NCI-H1694 (cell line): ENCODE results near the gene MTHFD1L.

Source experiments
- DNase-seq: peaks from one replicate; lab custom pipeline; 2025; lab: John Stamatoyannopoulos, UW

Gene MTHFD1L

DNA sequence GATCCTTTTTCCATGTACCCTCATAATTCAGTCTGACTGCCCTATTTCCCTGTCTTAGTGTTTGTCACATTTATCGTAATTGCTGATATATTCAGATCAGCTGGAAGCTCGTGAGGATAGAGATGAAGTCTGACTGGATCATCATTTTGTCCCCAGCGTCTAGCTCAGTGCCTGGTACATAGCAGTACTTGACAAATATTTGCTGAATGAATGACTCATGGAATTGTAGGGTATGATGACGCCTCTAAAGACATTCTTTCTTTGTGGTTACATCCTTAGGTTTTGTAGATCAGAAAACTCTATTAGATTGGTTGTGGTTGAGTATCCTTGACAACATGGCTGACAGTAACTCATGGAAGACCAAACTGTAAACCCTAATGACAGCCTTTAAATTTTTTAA is 68.9 kb downstream of the MTHFD1L start:
- no peak for DNase-seq

DNA sequence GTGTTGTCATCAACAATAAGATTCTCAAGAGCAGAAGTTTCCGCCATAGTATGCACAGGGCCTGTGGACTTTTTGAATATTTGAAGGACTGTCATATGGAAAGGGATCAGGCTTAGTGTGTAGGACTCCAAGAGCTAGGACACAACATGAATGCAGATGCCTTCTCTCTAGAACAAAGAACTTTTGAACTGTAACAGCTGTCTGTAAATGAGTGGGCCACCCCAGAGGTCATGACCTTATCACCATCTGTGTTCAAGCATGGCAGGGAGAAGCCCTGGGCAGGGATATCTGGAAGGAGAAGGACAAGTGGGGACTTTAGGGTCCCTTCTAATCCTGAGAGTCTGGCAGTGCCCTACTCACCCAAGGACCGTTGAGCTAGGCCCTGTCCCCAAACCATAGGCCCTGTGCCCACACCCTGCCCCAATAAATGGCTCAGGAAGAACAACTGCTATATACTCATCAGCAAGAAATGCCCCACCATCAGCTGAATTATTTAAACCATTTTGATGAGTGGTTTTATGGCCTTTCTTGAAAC is 70.6 kb downstream of the MTHFD1L start:
- no peak for DNase-seq

DNA sequence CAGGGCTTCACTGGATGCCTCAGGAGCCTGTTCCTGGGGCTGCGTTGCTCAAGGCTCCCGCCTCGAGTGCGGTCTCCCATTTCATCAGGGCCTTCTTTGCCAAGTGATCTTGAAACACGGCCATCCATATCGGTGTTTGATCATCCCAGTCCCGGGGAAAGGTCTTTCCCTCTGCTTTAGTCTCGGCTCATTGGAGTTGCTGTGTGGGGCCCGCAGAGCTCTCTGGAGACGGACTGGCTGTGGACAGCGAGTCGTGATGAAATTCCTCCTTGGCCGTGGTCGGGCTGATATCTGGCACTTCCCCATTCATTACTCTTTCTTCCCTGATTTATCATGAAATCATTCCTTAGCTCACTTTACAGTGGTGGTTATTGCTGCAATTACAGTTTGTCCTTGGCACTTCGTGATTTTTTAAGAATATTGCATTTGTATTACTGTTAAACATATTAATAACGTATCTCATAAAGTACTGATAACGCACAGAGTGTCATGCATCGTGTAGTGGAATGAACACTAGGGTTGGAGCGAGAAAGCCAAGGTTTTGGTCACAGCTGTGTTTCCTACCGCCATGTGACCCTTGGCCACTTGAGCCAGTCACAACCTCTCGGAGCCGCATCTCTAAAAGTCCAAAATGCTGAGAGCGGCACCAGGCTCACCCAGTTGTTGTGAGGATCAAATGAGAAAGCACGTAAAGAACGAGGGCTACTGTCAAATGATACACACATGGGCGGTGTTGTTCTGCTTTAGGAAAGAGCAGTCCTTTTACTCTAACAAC is 71.8 kb downstream of the MTHFD1L start:
- no peak for DNase-seq

DNA sequence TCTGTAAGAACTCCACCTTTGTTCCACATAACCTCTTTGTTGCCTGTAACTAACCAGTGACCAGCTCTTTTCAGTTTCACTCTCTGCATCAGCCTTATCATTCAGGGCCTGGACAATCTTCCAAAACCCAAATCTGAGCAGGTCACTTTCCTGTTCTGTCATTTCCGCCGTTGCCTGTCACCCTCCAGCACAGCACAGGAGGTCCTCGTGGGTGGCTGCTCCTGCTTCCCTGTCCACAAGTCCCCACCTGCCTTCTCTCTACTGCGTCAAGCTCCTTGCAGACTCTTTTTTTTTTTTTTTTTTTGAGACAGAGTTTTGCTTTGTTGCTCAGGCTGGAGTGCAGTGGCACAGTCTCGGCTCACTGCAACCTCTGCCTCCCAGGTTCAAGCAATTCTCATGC is 73.9 kb downstream of the MTHFD1L start:
- DNase-seq: no peak

DNA sequence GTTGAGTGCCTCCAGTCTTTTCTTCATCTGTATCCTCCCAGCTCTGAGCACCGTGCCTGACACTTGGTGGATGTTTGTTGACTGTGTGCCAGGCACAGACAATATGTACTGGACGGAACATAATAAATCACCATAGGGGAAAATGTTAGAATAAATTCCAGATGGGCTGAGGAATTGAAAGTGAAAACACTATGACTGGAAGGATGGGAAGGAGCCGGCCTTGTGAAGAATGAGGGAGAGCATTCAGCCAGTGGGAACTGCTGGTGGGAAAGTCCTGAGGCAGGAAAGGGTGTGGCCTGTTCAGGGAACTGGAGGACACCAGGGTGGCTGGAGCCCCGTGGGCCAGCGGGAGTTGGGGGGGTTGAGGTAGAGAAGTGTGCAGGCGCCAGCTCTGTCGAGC is 75.4 kb downstream of the MTHFD1L start:
- DNase-seq: no peak

DNA sequence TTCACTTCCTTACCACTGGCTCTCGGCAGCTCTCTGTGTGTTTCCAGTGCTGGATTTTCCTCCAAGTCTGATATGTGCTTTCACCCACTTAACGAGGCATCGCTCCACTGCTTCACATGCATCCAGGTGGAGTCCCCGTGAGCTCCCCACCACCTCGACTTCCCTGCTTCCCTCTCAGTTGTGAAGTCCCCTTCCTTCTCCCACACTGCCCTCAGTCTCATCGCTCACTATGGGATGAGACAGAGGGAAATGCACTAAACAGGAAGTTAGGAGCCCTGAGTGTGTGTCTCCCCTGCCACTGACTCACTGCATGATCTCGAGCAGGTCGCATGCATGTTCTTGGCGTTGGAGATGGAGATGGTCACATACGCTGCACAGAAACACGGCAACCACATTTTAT is 84.0 kb downstream of the MTHFD1L start:
- DNase-seq: no peak

DNA sequence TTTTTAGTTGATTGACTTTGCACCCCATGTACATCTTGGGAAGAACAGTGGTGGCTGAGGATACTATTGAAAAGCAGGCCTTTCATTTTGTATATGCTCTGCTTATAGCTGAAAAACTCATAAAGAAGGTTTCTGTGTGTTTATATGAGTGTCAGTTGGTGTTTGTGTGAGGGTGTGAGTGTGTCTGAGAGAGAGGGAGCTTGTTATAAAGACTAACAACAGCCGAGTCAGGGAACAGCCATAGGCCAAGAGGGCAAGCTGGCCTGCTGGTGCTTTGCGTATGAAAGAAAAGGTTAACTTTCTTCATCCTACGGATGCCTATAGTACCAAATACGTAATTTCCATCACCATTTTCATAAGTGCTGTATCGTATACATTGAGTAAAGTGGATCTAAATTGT is 88.3 kb downstream of the MTHFD1L start:
- DNase-seq: no peak

DNA sequence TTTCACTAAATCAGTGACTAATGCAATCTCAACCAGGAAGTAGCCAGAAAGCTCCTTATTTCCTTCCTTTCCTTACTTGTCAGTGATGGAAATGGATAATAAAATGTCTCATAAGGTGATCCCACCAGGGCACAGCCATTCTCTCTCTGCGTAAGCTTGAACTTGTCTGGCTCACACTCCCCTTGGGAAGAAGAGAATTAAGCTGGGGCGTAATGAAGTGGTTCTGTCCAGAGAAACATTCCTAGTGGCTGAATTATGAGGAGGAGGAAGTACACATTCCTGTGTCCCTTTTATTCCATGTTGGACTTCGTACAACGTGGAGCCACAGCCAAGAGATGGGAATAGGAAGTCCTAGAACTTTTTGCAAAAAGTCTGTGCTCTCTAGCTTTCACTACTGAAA is 93.7 kb downstream of the MTHFD1L start:
- no peak for DNase-seq

DNA sequence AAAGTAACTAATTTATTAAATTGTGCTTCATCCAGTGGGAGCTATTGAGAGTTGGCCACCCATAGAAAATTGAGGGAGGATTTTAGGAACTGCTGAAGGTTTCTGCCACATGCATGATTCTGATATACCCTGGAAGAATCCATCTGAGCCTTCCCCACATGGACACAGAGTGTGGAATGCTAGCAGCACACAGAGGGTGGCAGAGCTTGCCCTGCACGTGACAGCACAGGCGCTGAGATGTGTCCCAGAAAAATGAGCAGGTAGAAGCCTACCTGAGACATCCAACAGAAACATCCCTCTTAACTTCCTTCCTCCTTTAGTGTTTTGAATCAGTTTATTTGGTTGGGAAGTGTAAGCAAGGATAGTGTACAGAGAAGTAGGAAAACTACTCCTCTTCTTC is 96.9 kb downstream of the MTHFD1L start:
- DNase-seq: no peak

DNA sequence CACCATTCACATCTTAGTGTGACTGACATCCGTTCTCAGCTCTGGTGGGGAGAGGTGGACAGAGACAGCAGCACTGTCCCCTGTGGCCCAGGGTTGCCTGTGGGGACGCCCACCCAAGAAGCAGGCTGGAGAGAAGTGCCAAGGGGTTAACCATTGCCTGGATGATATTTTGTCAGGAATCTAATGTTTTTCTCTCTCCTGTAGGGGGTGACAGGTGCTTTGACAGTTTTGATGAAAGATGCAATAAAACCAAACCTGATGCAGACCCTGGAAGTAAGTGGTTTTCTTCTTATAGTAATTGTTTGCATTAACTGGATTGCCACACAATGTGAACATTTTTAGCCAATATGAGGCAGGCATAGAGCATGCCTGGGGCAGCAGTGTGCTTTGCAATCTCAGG is 99.3 kb downstream of the MTHFD1L start:
- DNase-seq: no peak

DNA sequence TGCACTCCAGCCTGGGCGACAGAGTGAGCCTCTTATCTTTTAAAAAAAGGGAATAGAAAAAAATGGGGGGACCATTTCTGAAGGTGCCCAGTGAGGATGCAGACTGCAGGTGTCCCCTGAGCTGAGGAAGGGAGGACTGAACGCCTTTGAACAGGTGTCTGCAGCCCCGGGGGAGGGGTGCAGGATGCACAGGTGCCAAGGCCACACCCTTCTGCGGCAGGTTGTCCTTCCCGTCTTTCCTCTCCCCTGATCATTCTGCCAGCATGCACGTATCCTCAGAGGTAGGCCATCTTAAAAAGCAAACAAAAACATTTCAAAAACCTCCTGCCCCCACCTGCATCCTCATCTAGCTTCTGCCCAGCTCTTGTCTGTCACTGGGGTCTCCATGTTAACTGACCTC is 101.3 kb downstream of the MTHFD1L start:
- DNase-seq: no peak

DNA sequence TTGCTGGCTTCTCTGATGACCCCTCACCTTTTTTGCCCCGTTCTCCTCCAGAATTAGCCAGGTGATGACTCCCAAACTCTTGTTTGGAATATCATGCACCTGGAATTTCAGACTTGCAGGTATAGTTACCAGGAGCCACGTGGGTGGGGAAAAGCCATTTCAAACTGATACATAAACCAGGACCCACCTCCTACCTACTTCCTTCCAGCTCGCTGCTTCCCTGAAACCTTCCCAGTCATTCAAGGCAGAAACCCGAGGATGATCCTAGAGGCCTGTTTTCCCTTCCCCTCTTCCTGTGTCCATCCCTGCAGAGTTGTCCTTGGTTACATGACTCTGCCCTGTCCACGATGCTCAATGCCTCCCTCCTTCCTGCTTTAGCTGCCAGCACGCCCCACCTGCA is 101.9 kb downstream of the MTHFD1L start:
- no peak for DNase-seq

DNA sequence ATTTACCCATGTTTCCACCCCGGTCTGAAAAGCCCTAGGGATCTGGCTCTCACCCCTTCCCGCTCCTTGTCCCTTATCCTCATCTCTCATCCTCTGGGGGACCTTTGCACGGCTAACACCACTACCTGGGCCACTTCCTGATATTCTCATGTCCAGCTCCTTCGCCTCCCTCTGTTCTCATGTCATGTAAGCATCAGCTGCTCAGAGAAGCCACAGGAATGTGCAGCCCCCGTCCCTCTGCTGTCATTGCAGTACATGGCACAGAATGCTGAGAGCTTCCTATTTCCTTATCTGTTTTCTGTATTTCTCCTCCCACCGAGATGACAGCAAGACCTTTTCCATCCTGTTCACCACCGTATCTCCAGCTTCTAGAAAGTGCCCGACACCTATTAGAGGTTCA is 102.4 kb downstream of the MTHFD1L start:
- no peak for DNase-seq

DNA sequence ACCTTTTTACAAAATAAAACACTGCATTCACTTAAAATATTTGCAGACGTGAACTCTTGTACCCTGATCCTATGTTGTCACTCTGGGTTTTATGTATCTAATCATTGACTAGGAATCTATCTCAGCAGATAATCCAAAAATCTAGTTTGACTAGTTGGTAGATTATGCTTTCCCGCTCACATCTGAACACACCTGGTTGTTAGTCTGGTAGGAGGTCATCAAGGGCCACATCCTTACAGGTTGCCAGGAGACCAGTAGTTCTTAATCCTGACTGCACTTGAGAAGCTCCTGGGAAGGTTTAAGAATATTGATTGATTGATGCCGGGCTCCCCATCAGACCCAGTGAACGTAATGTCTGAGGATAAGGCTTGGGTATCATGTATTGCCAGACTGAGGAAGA is 104.4 kb downstream of the MTHFD1L start:
- DNase-seq: no peak

DNA sequence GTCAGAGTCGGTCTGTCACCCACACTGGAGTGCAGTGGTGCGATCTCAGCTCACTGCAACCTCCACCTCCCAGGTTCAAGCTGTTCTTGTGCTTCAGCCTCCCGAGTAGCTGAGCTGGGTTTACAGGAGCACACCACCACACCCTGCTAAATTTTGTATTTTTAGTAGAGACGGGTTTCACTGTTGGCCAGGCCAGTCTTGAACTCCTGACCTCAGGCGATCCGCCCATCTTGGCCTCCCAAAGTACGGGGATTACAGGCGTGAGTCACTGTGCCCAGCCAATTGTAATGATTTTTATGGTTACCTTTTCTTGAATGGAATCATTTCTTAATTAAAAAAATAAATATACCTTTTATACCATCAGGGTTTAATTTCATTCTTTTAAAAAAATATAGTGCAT is 105.7 kb downstream of the MTHFD1L start:
- no peak for DNase-seq

DNA sequence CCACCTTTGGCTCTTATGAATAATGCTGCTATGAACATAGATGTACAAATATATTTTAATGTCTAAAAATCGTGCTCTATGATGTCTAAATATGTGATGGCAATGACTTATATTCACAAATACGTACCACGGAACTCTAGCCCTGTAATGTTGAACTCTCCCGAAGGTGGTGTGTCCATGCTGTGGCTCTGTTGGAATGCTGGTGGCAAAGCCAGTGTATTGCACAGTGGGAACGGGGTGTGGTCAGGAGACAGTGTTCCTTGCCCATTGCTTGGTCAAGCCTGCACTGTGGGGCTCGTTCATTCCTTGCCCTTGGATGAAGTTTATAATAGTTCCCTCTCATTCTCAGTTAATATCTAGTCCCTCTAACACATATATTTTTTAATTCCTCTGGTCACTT is 109.6 kb downstream of the MTHFD1L start:
- no peak for DNase-seq

DNA sequence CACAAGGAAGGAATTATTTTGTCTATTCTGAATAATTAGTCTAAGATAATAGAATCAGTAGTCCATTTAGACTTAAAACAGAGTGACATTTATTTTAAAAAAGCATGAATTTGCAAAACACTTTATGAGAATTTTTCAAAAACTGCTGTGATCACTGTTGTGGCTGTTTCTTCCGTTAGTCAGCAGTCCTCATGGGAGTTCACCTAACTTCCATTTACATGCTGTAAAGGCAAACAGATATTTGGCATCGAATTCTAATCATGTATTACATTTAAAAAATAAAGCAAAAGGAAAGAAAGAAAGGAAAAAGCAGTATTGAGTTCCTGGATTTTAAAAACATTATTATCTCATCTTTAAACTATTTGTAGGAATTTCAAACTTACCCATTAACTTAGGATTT is 111.8 kb downstream of the MTHFD1L start:
- DNase-seq: no peak

DNA sequence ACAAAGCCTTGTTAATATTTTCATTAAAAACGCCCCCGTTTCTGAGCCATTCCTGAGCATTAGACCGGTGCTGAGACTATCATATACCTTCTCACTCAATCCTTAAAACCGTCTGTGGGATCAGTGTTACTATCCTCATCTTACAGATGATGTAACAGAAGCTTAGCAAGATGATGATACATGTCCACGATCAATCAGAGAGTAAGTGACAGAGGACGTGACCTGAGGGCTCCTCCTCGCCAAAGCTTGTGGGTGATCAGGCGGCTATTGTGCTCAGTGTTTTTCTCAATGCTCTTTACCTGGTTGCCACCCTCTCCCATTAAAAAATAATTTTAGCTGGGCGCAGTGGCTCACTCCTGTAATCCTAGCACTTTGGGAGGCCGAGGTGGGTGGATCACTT is 113.1 kb downstream of the MTHFD1L start:
- DNase-seq: no peak

DNA sequence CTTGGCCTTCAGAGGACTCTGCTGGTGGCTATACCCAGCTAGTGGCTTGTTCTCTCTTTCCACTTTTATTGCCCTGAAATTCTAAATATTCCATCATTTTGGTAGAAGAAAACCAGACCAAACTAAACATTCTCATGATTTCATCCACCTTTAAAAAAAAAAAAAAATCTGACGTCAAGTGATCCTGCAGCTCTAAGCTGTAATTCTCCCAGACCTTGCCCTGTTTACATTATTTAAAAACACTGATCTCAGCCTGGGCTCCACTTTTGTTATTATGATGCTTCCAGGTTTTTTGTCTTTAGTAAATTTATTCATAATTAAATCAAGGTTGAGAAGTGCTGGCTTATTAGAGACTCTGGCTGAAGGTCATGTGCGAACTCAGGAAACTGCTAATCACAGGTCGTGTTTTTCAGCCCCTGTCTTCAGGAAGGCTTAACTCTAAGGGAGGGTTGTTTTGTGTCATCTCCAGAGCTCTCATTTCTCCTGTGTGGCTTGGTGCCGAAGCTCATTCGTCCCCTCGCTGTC is 114.4 kb downstream of the MTHFD1L start:
- no peak for DNase-seq

DNA sequence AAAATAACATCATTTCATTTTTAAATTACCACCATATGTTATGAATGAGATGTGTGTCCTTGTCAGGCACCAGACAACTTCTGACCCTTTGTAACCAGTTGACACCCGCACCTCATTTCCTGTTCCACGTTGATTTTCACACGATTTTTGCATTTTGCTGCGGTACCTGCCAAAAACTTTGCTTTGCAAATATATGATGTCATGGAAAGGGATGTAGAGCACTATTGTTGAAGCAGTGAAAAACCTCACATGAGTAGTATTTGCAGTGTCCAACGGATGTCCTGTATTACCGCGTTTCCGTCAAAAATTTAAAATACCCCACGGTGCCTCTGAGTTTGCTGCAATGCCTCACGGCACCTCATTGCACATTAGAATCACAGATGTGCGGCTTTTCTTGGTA is 115.6 kb downstream of the MTHFD1L start:
- no peak for DNase-seq

DNA sequence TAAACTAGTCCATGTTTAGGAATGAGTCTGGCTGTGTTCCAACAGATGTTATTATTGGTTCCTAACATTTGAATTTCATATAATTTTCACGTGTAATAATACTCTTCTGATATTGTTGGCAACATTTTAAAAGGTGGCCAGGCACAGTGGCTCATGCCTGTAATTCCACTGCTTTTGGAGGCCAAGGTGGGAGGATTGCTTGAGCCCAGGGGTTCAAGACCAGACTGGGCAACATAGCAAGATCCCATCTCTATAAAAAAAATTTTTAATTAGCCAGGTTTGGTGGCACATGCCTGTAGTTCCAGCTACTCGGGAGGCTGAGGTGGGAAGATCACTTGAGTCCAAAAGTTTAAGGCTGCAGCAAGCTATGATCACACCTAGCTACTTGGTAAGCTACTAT is 116.2 kb downstream of the MTHFD1L start:
- DNase-seq: no peak

DNA sequence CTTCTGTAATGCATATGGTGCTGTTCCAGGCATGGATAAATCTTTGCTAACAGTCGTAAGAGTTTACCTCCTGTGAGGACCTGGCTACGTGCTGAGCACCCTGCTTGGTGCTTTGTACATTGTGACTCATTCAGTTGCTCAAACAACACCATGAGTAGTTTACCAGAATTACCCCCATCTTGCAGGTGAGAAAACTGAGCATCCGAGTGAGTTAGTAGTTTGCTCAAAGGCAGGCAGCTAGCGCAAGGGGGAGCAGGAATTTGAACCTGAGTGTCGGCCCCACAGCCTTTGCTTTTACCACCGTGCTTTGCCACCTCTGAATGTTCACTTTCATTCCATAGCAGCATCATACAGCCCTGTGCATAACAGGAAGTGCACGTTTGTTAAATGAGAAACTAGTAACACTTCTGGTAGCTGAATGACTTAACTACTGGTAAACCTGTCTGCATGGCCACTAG is 121.9 kb downstream of the MTHFD1L start:
- no peak for DNase-seq

DNA sequence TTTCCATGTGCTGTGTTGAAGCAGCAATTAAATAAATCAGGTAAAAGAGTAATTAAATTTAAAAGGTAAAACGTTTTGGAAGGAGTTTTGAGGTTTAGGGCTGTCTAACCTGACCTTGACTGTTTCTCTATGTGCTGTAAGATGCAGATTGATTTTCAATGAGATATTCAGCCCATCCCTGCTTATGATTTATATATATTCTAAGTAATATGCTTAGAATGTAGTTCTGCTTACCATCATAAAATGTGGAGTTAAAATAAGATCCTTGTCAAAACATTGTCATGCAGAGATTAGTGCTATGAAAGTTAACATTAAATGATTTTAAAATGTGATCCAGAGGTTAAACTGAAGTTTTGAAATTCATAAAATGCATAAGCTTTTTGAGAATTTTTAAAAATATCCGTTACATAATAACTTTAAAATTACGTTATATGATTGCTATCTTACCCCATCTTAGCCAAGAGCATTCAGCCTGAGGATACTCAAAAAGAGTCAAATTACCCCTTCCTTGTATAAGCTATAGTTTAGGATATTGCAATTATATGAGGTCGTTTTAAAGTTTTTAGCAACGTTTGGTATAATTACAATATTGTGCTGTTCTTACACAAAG is 122.5 kb downstream of the MTHFD1L start:
- no peak for DNase-seq

DNA sequence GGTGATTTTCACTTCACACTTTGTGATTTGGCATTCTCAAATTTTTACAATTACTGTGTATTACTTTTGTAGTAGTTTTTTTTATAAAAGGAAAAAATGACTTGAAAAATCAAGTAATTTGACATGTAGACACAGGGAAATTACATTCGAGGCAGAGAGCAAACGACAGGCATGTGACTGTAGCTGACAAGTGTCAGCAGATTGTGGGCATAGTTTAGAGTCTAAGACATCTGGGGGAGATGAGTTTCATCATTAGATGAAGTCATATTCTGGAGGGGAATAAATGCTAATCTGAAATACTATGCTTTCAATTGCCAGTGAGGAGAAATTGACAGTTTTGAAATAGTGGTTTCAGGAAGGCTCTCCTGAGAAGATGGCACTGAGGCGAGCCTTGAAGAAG is 126.0 kb downstream of the MTHFD1L start:
- DNase-seq: no peak
